Measurements from ENCODE around the gene ARHGAP10. TPM values are rescaled to one million over a fixed set of nuclear protein-coding genes. Genes with fewer than 3 reads are reported as not detected.

The ARHGAP10 gene
- total RNA-seq, 1 donor from 2014 or later: 20.2 TPM

- Histone ChIP-seq H3K9ac (no peak overlapping the region), H3K27me3 (no peaks in the 10 kb centered on the region), H3K4me3 (no peak overlapping the region), H4K20me1 (ENCODE audit: low read depth) (no peaks in the 10 kb centered on the region), H3K9me3 (ENCODE audit: low read depth) (no peaks in the 10 kb centered on the region), H3F3A (ENCODE audit: low read depth) (peaks cover 2% of the 10 kb centered on the region), H3K36me3 (no peaks in the 10 kb centered on the region), H3K4me2 (no peak overlapping the region), H3K4me1 (peaks cover 18% of the 10 kb centered on the region), H3K79me2 (ENCODE audit: low read depth) (no peaks in the 10 kb centered on the region), H2AFZ (replicated peaks) (no peak overlapping the region), H3K27ac (no peak overlapping the region)
- H3K36me3 Mint-ChIP-seq: peaks cover 7% of the 10 kb centered on the region
- TF ChIP-seq EZH2phosphoT487 (IDR thresholded peaks at IDR 0.05): no peak
- no peak for TF ChIP-seq EZH2 (IDR thresholded peaks at IDR 0.05)
- no peak for TF ChIP-seq CTCF (IDR thresholded peaks at IDR 0.05)
- H3K9me3 Mint-ChIP-seq: no peaks in the 10 kb centered on the region
- no peaks in the 10 kb centered on the region for H3K27me3 Mint-ChIP-seq (ENCODE audit: insufficient read depth, low read depth)
- H3K27ac Mint-ChIP-seq: no peak overlapping the region
- peaks cover 9% of the 10 kb centered on the region for H3K4me1 Mint-ChIP-seq
- H3K4me3 Mint-ChIP-seq: no peak overlapping the region
- DNase-seq (ENCODE audit: low spot score): no peak
Measured at GRCh38 chr4:147929746-147930145, 197.9 kb downstream of the ARHGAP10 start.

- H2AFZ ChIP-seq (replicated peaks): no peak overlapping the region
- no peaks in the 10 kb centered on the region for H3K79me2 ChIP-seq (ENCODE audit: low read depth)
- no peaks in the 10 kb centered on the region for H3K9me3 ChIP-seq (ENCODE audit: low read depth)
- H3K36me3 ChIP-seq: no peaks in the 10 kb centered on the region
- Mint-ChIP-seq H3K4me1 (peaks cover 3% of the 10 kb centered on the region), H3K27ac (no peak overlapping the region), H3K4me3 (no peak overlapping the region), H3K9me3 (no peaks in the 10 kb centered on the region), H3K36me3 (peaks cover 7% of the 10 kb centered on the region), H3K27me3 (ENCODE audit: insufficient read depth, low read depth) (peaks cover 7% of the 10 kb centered on the region)
- H3K27me3 ChIP-seq: no peaks in the 10 kb centered on the region
- no peaks in the 10 kb centered on the region for H4K20me1 ChIP-seq (ENCODE audit: low read depth)
- peaks cover 4% of the 10 kb centered on the region for H3F3A ChIP-seq (ENCODE audit: low read depth)
- H3K4me2 ChIP-seq: no peak overlapping the region
- TF ChIP-seq EZH2phosphoT487 (IDR thresholded peaks at IDR 0.05) (no peak), CTCF (IDR thresholded peaks at IDR 0.05) (peak; percentile 25)
- H3K4me1 ChIP-seq: peaks cover 6% of the 10 kb centered on the region
- peak; percentile 18 for DNase-seq (ENCODE audit: low spot score)
- no peak overlapping the region for H3K9ac ChIP-seq
- H3K4me3 ChIP-seq: no peak overlapping the region
- no peak overlapping the region for H3K27ac ChIP-seq
Measured at GRCh38 chr4:147933316-147933715, 201.4 kb downstream of the ARHGAP10 start.

GRCh38 chr4:147933779-147934178 is 201.9 kb downstream of the ARHGAP10 start:
- Mint-ChIP-seq H3K27me3 (ENCODE audit: insufficient read depth, low read depth) (peaks cover 7% of the 10 kb centered on the region), H3K9me3 (no peaks in the 10 kb centered on the region), H3K27ac (no peak overlapping the region), H3K4me3 (no peak overlapping the region), H3K36me3 (peaks cover 7% of the 10 kb centered on the region), H3K4me1 (peaks cover 4% of the 10 kb centered on the region)
- H3K9ac ChIP-seq: no peak overlapping the region
- H3K4me1 ChIP-seq: peaks cover 8% of the 10 kb centered on the region
- no peaks in the 10 kb centered on the region for H3K9me3 ChIP-seq (ENCODE audit: low read depth)
- no peak for DNase-seq (ENCODE audit: low spot score)
- H3K4me3 ChIP-seq: no peak overlapping the region
- H3K4me2 ChIP-seq: no peak overlapping the region
- peaks cover 6% of the 10 kb centered on the region for H3F3A ChIP-seq (ENCODE audit: low read depth)
- no peaks in the 10 kb centered on the region for H3K27me3 ChIP-seq
- H3K36me3 ChIP-seq: no peaks in the 10 kb centered on the region
- no peak for TF ChIP-seq CTCF (IDR thresholded peaks at IDR 0.05)
- no peak for TF ChIP-seq EZH2phosphoT487 (IDR thresholded peaks at IDR 0.05)
- no peak for TF ChIP-seq EZH2 (IDR thresholded peaks at IDR 0.05)
- no peak overlapping the region for H3K27ac ChIP-seq
- H3K79me2 ChIP-seq (ENCODE audit: low read depth): no peaks in the 10 kb centered on the region
- no peaks in the 10 kb centered on the region for H4K20me1 ChIP-seq (ENCODE audit: low read depth)
- no peak overlapping the region for H2AFZ ChIP-seq (replicated peaks)

All from neural progenitor cell (in vitro differentiated cells).